ENCODE results near the gene SLC7A1. TPM values are rescaled to one million over a fixed set of nuclear protein-coding genes. Genes with fewer than 3 reads are reported as not detected.

The SLC7A1 gene
- total RNA-seq, 5 donors from 2014 or later (not counting 1 experiment from before 2014, with no cell fraction given), result 20.0 to 62.9 (median 57.9) TPM

DNA sequence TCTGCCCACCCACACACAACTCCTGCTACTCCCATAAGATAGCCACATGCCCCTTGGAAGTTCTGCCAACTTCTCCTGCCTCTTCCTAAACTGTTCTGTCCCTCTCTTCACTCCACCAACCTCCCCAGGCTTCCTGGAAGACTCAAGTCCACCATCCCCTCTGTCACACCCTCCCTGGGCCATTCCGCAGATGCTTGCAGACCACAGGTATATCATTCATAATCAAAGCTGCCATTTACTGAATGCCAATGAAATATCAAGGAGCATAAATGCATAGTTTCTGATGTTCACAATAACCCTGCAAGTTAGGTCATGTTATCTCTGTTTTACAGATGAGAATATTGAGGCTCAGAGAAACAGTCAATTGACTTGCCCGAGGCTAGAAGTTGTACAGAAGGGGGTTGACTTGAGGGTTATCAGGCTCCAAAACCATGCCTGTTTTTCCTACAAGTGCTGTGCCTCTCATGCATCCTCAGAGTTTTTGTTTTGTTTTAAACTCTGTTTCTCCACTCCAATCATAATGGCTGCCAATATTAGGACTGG lies 135.6 kb downstream of the SLC7A1 start:
- H3K27me3 ChIP-seq (replicated peaks in 1 of 2; ENCODE audit: control insufficient read depth in 2 of 2, extremely low read depth in 1 of 2, insufficient read depth in 2 of 2, low read length in 1 of 2), result peaks cover 0 to 15% of the 10 kb centered on the region in 2 experiments
- DNase-seq (no peak), ATAC-seq (replicated peaks in 1 of 4) (no peak)
- H3K4me1 ChIP-seq (ENCODE audit: control insufficient read depth in 1 of 2, extremely low read depth in 1 of 2, insufficient read depth in 2 of 2, low read length in 2 of 2), result no peaks in the 10 kb centered on the region
- H3K9me3 ChIP-seq, result no peaks in the 10 kb centered on the region
- no peaks in the 10 kb centered on the region for H3K36me3 ChIP-seq (ENCODE audit: control insufficient read depth in 2 of 2, extremely low read depth in 1 of 2, insufficient read depth in 1 of 2, low read length in 1 of 2)
- H3K4me3 Mint-ChIP-seq, result no peak overlapping the region
- no peak overlapping the region for H3K27ac ChIP-seq (ENCODE audit: low read length)
- WGBS (ENCODE audit: insufficient coverage), result 83% methylated on average over 2 of the region's 2 CpGs
- H3K36me3 Mint-ChIP-seq, result no peaks in the 10 kb centered on the region
- no peaks in the 10 kb centered on the region for H3K4me1 Mint-ChIP-seq
- peaks cover 18 to 25% of the 10 kb centered on the region in 2 donors for H3K27me3 Mint-ChIP-seq
- no peak overlapping the region for H3K4me3 ChIP-seq (ENCODE audit: control insufficient read depth in 1 of 2, extremely low read depth in 1 of 2, low read length in 1 of 2)
- no peak overlapping the region for H3K27ac Mint-ChIP-seq
- ChIA-PET CTCF (no interaction called here), POLR2A (no interaction called here)
- no peaks in the 10 kb centered on the region for H3K9me3 Mint-ChIP-seq

Data from T-cell (primary cell).